SU-DHL-6 (cell line): Measurements from ENCODE around the gene XPOT.

Experiments
- CTCF ChIP-seq: fragments of 200-600 bp; sonication (generic); IDR thresholded peaks from one replicate; pipeline ENCODE4 v1.5.1; 2017; ENCODE audit warnings: antibody characterized with exemption, mild to moderate bottlenecking, low read length, moderate library complexity; ENCODE audit not compliant: insufficient read depth, poor library complexity, severe bottlenecking
- EZH2phosphoT487 ChIP-seq: fragments of 200-600 bp; sonication (generic), shearing (Covaris generic); conservative IDR thresholded peaks from 2 replicates; pipeline ENCODE4 v1.6.1; 2018; ENCODE audit warnings: mild to moderate bottlenecking, antibody characterized with exemption, low read length, moderate library complexity, mixed read lengths

GRCh38 chr12:64407342-64408223 lies 3.4 kb downstream of the XPOT start:
- TF ChIP-seq CTCF (no peak), EZH2phosphoT487 (no peak)
